GM15510 (cell line): Measurements from ENCODE around the gene MRPL17.

ENCODE experiments used
- POLR2A ChIP-seq: IDR thresholded peaks from 3 replicates; pipeline ENCODE4 v1.6.1; 2011; ENCODE audit warnings: borderline replicate concordance; ENCODE audit not compliant: insufficient read length; ENCODE audit errors: extremely low read depth

MRPL17 gene

GRCh38 chr11:6692128-6692527, 9.0 kb upstream of the MRPL17 start:
- no peak for TF ChIP-seq POLR2A

GRCh38 chr11:6687876-6688275, 4.7 kb upstream of the MRPL17 start:
- no peak for TF ChIP-seq POLR2A

- no peak for TF ChIP-seq POLR2A
Observed at GRCh38 chr11:6686006-6686405, 2.9 kb upstream of the MRPL17 start.

- no peak for TF ChIP-seq POLR2A
Observed at GRCh38 chr11:6682591-6682935, 577 bp downstream of the MRPL17 start.

- no peak for TF ChIP-seq POLR2A
Observed at GRCh38 chr11:6681949-6682348, 1.2 kb downstream of the MRPL17 start.

GRCh38 chr11:6681505-6681904, 1.6 kb downstream of the MRPL17 start:
- no peak for TF ChIP-seq POLR2A

- TF ChIP-seq POLR2A = no peak
Observed at GRCh38 chr11:6677018-6677417, 6.1 kb downstream of the MRPL17 start.

GRCh38 chr11:6674862-6675261, 8.3 kb downstream of the MRPL17 start:
- TF ChIP-seq POLR2A = no peak

GRCh38 chr11:6674219-6674597, 8.9 kb downstream of the MRPL17 start:
- TF ChIP-seq POLR2A = no peak

- TF ChIP-seq POLR2A = no peak
Observed at GRCh38 chr11:6673523-6674218, 9.5 kb downstream of the MRPL17 start.

GRCh38 chr11:6671991-6672390, 11.1 kb downstream of the MRPL17 start:
- TF ChIP-seq POLR2A = no peak

- no peak for TF ChIP-seq POLR2A
Observed at GRCh38 chr11:6670202-6670830, 12.8 kb downstream of the MRPL17 start.

GRCh38 chr11:6667733-6668374, 15.3 kb downstream of the MRPL17 start:
- no peak for TF ChIP-seq POLR2A

GRCh38 chr11:6666302-6667183, 16.6 kb downstream of the MRPL17 start:
- no peak for TF ChIP-seq POLR2A

- TF ChIP-seq POLR2A = no peak
Observed at GRCh38 chr11:6664551-6664950, 18.6 kb downstream of the MRPL17 start.
